ENCODE data around the gene SLC36A1. TPM values are rescaled to one million over a fixed set of nuclear protein-coding genes. Genes with fewer than 3 reads are reported as not detected.

Gene SLC36A1
- total and polyA plus RNA-seq, 2 of the 8 experiments (the other 6 are each of a cell fraction or from before 2014, with no cell fraction given), result 6.6 to 9.6 TPM

GRCh38 chr5:151522226-151522625 is 74.8 kb downstream of the SLC36A1 start (continued):
- TF ChIP-seq NANOG (IDR thresholded peaks at IDR 0.05; ENCODE audit: insufficient read depth, low read depth, low read length, poor library complexity, severe bottlenecking) (no peak), CBX5 (IDR thresholded peaks at IDR 0.05; ENCODE audit: low read depth, low read length) (no peak), CTBP2 (IDR thresholded peaks at IDR 0.05; ENCODE audit: borderline replicate concordance, insufficient read depth, insufficient read length, low read length) (no peak), SIRT6 (IDR thresholded peaks at IDR 0.05; ENCODE audit: low read length) (no peak), FOSL1 (IDR thresholded peaks at IDR 0.05; ENCODE audit: insufficient read depth, low read depth, low read length) (no peak), SRF (IDR thresholded peaks at IDR 0.05; ENCODE audit: low read depth, low read length) (no peak)
